HG03025 (cell line): ENCODE measurements around the gene ZFX.
"Not testable (repeated sequence)": the region's sequence is repeated elsewhere in the genome, so short reads cannot be mapped to it uniquely, and the experiment has no call there.

ENCODE experiments used
- ATAC-seq: cut with Tn5 transposase; IDR thresholded peaks from one replicate; pipeline ENCODE4 v1.9.1; 2021; ENCODE audit warnings: mild to moderate bottlenecking, moderate library complexity; ENCODE audit not compliant: unreplicated experiment, low FRiP score

ZFX gene

DNA sequence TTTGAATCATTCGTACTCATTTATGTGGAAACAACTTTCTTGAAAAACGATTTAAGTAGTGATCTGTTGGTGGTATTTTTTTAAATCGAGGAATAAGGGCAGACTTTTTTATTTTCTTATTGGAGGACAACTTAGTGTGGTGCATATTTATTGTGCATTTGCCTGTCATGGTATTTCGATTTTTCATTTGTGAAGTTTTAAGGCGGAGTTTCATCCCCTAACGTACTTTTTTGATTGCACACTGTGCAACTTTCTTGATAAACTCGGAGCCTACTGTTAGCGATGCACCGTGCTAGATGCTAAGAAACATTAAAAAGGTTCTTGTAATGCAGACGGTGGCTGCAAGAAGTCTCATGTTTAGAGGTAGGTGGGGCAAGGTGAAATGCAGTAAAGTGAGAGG is 1.4 kb downstream of the ZFX start:
- no peak for ATAC-seq

- ATAC-seq, result no peak
These were observed 2.0 kb downstream of the ZFX start for GRCh38 chrX:24151513-24151912.

DNA sequence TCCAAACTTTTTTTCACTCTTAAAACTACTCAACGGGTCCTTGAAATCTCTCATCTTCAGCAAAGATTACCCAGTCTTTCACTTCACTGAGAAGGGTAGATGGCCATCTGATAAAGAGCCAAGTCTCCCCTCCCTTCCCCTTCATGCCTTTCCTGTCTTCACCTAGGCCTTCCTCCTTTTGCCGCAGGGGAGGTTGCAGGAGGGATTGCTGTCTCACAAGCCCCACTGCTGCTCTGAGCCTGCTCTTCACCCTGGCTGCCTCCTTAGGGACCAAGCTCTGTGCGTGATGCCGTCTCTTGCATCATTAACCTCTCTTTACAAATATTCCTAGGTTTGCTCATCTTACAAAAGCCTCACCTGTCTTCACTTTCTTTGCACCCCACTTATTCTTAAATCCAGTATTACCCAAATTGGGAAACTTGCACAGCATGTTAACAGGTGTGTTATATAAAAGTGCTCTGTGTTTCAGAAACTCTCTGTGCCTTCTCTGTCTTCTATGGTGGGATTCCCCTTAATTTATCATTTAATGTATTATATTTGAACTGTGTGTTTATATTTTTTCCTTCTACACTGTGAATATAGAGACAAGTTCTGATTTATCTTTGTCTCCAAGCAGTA is 3.8 kb downstream of the ZFX start:
- no peak for ATAC-seq

- no peak for ATAC-seq
These were observed 4.3 kb downstream of the ZFX start for GRCh38 chrX:24153796-24154189.

GRCh38 chrX:24154490-24155034 is 5.0 kb downstream of the ZFX start:
- ATAC-seq, result no peak

GRCh38 chrX:24155747-24156146 is 6.2 kb downstream of the ZFX start:
- not testable (repeated sequence) for ATAC-seq

DNA sequence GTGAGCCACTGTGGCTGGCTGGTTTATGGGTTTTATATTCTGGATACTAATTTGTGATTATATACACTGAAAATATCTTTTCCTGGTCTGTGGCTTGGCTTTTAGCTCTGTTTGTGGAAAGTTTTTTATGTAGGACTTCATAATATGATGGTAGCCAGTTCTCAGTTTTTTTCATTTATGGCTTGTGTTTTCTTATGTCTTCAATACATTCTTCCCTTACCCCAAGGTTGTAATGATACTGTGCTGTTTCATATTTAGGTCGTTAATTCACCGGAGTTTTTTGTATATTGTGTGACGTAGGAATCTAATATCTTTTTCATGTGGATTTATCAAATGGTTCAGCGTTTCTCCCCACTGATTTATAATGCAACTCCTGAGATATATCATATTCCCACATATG is 6.6 kb downstream of the ZFX start:
- no peak for ATAC-seq

DNA sequence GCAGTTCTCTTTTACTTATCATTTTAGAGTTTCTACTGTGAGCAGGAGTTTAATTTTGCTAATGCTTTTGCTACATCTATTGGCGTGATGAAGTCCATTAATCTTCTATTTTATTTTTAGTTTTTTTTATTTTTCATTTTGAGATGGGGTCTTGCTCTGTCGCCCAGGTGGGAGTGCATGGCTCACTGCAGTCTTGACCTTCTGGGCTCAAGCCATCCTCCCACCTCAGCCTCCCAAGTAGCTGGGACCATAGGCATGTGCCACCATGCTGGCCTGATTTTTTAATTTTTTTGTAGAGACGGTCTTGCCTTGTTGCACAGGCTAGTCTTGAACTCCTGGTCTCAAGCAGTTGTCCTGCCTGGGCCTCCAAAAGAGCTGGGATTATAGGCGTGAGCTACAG is 9.4 kb downstream of the ZFX start:
- ATAC-seq, result no peak

- no peak for ATAC-seq
These were observed 16.5 kb downstream of the ZFX start for GRCh38 chrX:24166078-24166477.

DNA sequence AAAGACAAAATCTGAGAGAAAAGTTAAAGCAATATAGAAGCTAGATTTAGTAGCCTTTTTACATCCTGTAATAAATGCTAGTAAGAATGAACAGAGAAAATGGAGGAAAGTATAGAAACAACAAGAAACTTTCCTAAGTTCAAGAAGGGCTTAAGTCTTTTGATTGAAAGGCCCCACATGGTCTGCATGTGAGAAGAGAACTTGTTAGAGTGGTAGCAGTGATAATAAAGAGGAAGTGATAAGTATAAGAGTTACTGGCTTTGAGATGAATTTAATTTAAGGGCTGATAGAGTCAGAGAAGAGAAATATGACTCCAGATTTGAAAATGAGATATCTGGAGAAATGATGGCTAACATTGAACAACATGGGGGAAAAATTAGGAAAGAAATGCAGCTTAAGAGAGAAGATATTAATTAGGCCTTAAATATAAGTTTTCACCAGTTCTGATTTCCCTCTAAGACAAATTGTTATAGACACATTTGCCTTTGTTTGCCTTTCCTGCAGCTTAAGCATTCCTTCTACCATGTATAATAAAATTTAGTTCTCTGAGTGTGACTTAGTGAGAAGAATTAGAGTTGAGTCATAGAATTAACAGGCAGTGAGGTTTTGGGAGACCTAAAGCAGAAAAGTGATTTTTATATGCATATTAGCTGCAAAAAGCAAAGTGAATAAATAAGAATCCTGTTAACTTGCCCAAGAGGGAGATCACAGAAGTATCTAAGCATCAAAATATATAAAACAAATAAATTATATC is 18.4 kb downstream of the ZFX start:
- ATAC-seq, result no peak

- peak; percentile 52 for ATAC-seq
These were observed 19.3 kb downstream of the ZFX start for GRCh38 chrX:24168807-24169206.

DNA sequence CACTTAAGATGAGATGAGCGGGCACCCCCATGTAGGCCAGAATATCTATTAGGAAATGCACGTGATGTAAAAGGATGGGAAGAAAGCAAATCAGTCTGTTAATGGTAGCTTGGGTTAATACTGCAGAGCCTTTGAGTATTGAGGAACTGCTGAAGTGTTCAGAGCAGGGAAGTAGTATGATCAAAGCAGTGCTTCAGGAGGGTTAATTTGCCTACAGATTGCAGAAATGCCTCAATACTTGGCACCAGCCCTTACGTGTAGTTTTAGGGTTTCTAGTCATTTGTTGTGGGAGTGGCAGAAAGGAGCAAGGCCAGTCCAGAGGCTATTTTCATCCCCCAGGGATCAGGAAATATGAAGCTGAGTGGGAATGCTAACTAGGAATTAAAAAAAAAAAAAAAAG is 19.7 kb downstream of the ZFX start:
- peak; percentile 91 for ATAC-seq

DNA sequence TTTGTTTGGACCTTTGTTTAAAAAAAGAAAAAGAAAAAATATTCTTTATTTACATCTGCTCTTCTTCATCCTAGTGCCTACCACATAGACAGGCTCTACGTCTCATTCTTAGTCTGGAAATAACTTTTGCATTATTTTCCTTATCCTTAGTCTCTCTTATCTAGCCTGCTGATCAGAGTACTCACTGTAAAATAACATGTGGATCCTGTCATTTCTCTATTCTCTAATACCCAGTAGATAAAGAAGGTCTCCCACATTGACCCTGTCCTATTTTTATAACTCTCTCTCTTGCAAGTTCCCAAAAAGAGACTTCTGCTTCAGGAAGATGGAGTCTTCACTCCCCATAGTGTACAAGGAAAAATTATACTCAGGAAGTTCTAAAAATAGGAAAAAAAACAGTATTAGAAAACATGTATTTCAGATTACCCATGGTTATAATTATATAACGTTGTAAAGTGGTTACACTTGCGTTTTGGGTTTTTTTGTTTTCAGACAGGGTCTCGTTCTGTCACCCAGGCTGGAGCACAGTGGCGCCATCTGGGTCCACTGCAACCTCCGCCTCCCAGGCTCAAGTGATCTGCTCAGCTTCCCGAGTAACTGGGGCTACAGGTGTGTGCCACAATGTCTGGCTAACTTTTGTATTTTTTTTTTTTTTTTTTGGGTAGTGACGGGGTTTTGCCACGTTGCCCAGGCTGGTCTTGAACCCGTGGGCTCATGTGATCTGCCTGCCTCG is 23.8 kb downstream of the ZFX start:
- ATAC-seq, result no peak

DNA sequence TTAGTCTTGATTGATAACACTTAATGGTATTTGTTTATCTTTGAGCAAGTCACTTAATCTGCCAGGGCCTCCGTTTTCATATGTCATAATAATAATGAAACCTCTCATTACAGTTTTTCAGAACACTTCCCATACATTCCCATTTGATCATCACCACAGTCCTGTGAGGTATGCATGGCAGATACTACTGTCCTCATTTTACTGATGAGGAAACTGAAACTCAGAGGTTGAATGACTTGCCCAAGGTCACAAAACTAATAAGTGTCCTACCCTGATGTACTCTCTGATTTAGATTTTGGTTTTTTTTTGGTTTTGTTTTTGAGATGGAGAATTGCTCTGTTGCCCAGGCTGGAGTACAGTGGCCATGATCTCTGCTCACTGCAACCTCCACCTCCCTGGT is 25.7 kb downstream of the ZFX start:
- ATAC-seq, result no peak

DNA sequence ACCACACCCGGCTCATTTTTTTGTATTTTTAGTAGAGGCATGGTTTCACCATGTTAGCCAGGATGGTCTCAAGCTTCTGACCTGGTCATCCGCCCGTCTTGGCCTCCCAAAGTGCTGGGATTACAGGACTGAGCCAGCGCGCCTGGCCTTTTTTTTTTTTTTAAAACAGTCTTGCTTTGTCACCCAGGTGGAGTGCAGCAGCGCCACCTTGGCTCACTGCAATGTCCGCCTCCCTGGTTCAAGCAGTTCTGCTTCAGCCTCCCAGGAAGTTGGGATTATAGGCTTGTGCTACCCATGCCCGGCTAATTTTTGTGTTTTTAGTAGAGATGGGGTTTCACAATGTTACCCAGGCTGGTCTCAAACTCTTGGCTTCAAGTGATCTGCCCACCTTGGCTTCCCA is 28.9 kb downstream of the ZFX start:
- ATAC-seq, result no peak

- ATAC-seq, result no peak
These were observed 34.5 kb downstream of the ZFX start for GRCh38 chrX:24184018-24184417.

- ATAC-seq, result no peak
These were observed 37.0 kb downstream of the ZFX start for GRCh38 chrX:24186483-24186882.

- ATAC-seq, result no peak
These were observed 37.5 kb downstream of the ZFX start for GRCh38 chrX:24186986-24187385.

DNA sequence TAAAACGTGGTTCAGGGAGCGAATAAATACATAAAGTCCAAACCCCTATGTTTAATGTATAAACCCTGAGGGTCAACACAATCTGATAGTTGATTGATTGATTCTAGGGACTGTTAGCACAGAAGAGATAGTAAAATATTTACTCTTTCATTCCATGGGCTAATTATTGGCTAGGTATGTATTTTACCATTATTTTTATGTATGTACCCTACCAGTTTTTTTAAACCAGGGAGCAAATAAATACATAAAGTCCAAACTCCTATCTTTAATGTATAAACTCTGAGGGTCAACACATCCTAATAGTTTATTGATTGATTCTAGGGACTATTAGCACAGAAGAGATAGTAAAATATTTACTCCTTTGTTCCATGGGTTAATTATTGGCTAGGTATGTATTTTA is 40.0 kb downstream of the ZFX start:
- ATAC-seq, result no peak

- ATAC-seq, result no peak
These were observed 41.1 kb downstream of the ZFX start for GRCh38 chrX:24190500-24191156.

DNA sequence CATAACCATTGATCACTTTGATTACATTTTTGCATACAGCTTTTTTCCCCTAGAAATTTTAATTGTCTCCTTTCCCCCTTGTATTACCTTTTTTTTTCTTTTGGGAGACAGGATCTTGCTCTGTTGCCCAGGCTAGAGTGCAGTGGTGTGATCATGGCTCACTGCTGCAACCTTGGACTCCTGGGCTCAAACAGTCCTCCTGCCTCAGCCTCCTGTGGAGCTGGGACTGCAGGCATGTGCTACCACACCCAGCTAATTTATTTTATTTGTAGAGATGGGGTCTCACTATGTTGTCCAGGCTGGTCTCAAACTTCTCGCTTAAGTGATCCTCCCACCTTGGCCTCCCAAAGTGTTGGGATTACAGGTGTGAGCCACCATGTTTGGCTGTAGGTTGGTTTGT is 47.0 kb downstream of the ZFX start:
- no peak for ATAC-seq
